Prostate gland (tissue), 2 donors: ENCODE measurements around the gene CCDC78.

Experiments used
- POLR2A ChIP-seq: fragments of 450-650 bp; IDR thresholded peaks from one replicate; pipeline ENCODE4 v1.6.1; 2016; ENCODE audit warnings: antibody characterized with exemption, mild to moderate bottlenecking
- TF ChIP-seq, protein P1 (sequence below), 4 experiments: fragments of 200-600 bp in 2 of 4; fragments of 450-650 bp in 2 of 4; sonication (generic) in 2 of 4; IDR thresholded peaks; 1 replicate in 3 of 4; 2 replicates in 1 of 4; pipeline ENCODE4 v1.5.1; 2016 to 2019; ENCODE audit warnings: antibody characterized with exemption in 4 of 4, mild to moderate bottlenecking in 2 of 4, moderate library complexity in 2 of 4

DNA sequence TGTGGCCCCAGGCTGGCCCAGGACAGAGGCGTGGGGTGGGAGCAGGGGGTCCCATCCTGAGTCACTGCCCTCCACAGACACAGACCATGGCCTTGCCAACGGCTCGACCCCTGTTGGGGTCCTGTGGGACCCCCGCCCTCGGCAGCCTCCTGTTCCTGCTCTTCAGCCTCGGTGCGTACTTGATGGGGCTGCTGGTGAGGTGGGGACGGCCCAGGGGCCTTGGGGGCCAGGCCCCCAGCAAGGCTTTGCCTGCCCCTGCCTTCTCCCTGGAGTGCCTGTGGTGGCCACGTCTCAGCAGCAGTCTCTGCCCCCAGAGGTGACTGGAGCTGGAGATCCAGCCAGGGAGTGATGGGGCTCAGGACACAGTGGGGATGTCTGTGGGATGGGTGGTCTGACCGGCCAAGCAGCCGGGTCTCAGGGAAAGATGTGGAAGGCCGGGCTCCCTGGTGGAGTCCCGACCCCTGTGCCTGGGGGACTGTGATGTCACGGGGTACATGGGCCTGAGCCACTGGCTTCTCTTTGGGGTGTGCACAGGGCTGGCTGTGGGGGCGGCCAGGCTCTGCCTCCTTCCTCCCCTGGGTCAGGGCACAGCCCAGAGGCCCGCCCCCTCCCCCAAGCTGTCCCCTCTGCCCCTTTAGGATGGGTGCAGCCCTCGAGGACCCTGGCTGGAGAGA, 36.5 kb upstream of the CCDC78 start:
- no peak for TF ChIP-seq POLR2A
- TF ChIP-seq, protein P1, sequence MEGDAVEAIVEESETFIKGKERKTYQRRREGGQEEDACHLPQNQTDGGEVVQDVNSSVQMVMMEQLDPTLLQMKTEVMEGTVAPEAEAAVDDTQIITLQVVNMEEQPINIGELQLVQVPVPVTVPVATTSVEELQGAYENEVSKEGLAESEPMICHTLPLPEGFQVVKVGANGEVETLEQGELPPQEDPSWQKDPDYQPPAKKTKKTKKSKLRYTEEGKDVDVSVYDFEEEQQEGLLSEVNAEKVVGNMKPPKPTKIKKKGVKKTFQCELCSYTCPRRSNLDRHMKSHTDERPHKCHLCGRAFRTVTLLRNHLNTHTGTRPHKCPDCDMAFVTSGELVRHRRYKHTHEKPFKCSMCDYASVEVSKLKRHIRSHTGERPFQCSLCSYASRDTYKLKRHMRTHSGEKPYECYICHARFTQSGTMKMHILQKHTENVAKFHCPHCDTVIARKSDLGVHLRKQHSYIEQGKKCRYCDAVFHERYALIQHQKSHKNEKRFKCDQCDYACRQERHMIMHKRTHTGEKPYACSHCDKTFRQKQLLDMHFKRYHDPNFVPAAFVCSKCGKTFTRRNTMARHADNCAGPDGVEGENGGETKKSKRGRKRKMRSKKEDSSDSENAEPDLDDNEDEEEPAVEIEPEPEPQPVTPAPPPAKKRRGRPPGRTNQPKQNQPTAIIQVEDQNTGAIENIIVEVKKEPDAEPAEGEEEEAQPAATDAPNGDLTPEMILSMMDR (IDR thresholded peaks at IDR 0.05), result no peak
